Measurements from ENCODE around the gene CCDC81.
A peak's percentile ranks its signal among the peaks of the same experiment; 100 is the strongest.

Gene CCDC81

DNA sequence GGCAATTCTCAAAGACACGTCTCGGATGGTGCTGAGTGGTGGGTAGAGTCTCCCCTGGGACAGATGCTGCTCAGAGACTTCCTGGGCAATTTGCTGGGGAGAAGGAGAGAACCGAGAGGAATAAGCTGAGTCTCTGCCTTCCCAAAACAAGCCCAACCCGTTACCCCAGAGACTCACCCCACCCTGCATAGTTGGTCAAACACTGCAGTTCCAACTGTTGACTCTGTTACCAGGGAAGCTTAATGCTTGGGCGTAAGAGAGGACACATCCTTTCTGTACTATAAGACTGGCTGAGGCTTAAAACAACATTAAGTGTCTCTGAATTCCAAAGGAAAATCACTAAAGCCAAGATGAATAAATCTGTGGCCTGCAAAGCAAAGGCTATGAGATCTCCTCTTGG lies 68.1 kb downstream of the CCDC81 start:
- DNase-seq, result no peak

- no peak for DNase-seq
These were observed 68.7 kb downstream of the CCDC81 start for GRCh38 chr11:86443415-86443814.

DNA sequence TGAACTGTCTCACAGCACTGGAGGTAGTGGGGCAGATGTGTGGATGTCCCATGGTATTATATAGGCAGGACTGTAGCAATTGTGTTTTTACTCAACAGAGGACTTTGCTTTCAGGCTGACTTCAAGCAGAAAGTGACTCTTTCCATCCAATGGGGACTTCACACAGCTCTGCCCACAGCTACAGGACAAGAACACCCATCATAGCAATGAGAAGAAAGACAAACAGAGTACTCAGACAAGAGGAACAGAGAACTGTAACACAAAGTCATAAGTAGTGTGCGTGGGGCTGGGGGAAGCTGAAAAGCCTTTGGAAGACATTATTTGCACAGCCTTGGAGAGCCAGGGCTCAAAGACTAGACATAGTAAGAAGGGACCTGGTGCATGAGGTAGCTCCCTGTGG lies 70.3 kb downstream of the CCDC81 start:
- no peak for DNase-seq

GRCh38 chr11:86446163-86446923 lies 71.7 kb downstream of the CCDC81 start:
- DNase-seq, result no peak

DNA sequence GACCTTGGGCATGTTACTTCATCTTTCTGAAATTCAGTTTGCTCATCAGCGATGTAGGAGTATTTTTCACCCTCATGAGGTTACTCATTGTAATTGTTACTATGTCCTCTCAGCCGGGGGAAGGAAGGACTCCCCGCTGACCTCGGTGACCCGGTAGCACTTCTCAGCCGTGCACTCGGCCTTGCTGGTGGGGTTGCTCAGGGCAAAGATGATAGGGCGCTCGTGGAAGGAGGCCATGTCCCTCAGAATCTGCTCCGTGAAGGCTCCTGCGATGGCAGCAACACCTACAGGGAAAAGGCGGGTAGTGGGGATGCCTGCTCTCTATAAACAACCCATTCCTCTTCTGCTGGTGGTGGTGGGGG lies 72.2 kb downstream of the CCDC81 start:
- no peak for DNase-seq

- no peak for DNase-seq
These were observed 73.2 kb downstream of the CCDC81 start for GRCh38 chr11:86447763-86448480.

GRCh38 chr11:86449993-86450629 lies 75.4 kb downstream of the CCDC81 start:
- no peak for DNase-seq

DNA sequence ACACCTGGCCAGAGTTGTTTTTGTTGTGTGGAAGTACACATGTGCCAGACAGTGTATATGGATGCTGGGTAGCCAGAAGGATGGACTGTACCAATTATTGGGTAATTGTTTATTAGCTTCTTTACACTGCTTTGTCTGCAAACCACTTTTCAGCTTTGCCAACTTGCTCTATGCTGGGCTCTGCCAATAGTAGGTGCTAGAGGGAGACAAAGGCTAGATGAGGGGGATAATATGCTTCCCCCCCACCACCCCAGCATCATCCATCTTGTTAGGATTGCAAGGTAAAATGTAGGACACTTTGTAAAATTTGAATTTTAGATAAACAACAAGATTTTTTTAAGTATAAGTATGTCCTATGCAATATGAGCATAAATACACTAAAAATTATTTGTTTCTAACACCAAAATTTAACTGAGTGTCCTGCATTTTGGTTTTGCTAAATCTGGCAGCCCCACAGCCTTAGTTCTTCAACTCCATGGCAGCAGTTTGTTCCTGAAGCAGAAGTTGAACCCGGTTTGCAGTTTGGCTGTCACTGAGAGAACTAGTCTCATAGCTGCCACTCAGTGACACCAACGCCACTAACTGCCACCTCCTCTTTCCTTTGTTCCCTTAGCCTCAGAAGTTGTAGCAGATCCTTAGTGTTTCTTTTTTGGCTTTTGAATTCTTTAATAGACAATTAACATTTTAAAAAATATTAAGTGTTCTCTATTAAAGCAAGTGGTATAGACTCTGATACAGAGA lies 78.8 kb downstream of the CCDC81 start:
- DNase-seq, result no peak

DNA sequence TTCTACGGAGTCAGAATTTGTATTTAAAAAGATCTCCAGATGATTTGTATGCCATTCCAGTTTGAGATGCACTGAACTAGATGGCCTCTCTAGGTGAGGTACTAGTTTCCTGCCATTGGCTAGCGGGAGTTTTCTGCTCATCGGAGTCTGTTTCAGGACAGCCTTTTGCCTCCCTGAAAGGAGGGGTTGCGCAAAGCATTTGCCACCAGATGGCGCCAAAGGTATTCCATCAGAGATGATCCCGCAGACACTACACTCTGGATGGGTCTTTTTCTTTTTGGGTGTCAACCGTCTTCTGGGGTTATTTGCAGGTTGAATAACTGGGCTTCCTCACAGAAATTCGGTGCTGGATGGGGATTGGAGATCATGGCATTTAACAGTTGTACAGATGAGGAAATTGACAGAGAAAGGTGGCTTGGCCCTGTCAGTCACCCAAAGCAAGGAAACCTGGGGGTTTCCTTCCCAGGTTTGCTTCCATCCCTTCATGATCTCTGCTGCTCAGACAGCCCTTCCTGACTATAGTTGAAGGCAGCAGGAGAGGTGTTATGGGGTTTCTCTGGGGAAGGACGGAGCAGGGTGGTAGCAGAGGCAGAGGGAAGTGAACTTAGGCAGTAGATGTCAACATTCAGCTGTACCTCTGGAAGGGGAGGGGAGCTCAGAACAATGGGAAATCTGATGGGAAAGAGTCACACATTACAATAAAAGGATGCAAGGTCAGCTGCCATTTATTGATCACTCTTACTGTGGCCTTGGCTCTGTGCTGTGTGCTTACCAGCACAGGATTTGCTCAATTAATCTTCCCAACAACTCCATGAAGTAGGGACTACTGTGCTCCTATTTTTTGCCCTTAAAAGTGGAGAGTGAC lies 81.6 kb downstream of the CCDC81 start:
- DNase-seq, result peak; percentile 83

DNA sequence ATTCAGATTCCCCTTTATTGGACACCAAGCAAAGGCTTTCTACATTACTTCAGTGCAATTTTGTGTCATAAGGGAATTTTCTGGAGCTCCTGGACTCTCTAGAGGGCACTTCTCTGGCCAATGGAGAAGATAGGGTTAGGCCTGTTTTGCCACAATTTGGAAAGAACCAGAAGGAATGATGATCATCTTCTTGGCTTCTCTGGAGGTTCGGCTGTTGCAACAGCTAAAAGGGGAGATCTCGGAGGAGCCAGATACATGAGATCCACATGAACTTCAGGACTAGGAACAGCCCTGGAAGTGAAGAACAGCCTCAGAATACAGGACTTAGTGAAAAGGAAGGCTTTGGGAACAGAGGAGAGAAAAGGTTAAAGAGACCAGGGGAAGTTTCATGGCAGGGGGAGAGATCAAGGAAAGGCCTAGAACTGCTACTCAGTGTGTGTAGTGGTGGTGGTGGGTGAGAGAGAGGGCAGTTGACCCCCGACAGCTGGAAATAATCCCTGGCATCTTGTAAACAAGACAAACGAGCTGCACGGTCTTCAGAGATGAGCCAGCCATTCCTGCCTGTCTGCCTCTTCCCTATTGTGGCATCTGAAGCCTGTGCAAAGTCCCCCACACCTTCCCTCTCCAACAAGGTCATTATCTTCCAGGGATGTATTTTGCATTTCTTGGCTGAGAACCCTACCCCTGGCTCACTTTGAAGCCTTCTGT lies 83.8 kb downstream of the CCDC81 start:
- DNase-seq, result no peak

DNA sequence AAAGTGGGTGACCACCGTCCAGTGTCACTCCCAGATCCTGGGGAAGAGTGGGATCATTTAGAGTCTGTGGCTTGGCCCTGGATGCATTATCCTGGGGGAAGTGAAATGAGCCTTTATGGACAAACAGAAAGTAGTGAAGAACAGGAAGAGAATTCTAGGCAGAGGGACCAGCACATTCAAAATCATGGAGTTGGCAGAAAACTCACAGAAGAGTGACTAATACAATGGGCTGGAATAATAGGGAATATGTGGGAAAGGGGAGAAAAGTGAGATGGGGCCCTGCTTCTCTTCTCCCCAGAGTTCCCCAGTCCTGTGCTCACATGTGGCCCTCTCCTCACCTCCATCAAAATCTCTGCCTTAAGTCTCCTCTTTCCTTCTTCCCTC lies 84.3 kb downstream of the CCDC81 start:
- no peak for DNase-seq

DNA sequence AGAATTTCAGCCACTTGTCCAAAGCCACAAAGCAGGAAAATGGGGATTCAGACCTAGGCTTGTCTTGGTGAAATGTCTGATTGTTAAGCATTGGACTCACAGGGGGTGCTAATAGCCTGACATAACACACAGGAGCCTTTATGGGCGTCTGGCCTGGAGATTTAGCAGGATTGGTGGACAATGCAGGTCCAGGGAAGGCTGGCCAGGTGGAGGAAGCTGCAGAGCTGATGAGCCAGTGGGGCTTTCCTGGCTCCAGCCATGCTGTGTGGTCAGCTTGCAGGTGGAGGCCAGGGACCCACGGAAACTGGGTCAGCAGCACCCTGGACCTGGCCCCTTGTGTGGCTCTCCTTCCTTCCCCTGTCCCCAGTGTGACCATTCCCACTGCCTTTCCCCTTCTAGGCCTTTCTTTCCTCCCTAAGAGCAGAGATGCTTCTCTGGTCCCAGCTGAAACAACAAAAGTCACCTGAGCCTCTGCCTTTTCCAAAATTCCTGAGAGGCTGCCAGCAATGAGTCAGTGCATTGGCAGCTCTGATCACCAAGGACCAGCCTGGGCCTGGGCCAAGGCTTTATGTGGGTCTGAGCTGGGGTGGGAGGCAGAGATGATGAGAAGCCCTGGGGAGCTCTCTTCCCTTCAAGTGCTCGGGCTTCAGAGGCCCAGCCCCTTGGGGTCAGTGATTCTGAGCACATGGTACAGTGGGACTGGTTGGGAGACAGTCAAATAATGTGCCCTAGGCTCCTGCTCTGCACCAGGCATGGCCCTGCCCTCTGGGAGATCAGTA lies 85.2 kb downstream of the CCDC81 start:
- DNase-seq, result no peak

DNA sequence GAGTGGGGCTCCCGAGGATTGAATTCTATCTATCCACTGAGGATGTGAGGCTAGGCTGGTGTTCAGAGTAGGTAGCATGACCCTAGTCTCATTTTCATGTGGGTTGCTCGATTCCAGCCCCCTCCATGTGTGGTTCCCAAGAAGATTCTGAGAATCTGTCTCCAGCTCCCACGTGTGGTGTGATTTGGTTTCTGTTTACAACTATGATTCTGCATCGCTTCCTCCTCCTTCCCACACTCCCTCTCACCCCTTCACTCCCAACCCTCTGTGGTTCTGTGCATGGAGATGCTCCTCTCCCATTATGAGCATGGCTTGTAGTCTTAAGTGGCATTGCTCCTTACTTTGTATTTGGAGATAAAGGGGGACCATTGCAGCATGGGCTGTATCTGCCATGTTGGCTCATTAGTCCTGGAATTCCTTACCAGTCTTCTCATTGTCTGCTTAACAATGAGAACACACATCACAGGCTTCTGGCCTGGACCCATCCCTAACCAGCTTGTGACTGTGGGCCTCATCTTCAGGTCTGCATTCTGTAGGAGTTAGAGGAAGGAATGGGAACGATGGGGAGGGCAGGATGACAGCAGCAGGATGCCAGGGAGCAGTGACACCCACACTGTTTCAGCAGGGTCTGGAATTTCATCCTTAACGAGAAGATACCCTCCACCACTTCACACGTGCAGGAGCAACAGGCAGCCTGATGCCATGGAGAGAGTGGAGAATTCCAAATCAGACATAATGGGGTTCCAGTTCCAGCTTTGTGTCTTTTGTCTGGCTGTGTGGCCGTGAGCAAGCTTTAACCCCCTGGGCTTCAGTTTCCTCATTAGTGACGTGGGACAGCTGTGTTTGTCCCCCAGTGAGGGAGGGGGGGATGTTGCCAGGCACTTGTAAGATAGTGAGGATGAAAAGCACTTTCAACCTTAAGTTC lies 86.0 kb downstream of the CCDC81 start:
- no peak for DNase-seq

GRCh38 chr11:86461892-86462291 lies 87.2 kb downstream of the CCDC81 start:
- DNase-seq, result no peak

GRCh38 chr11:86463120-86463519 lies 88.4 kb downstream of the CCDC81 start:
- no peak for DNase-seq

GRCh38 chr11:86463955-86464354 lies 89.3 kb downstream of the CCDC81 start:
- no peak for DNase-seq

GRCh38 chr11:86464509-86465221 lies 90.0 kb downstream of the CCDC81 start:
- no peak for DNase-seq

GRCh38 chr11:86468169-86468568 lies 93.5 kb downstream of the CCDC81 start:
- no peak for DNase-seq

Data from midbrain (tissue), 1 donor.